ENCODE results near the gene SIAE. TPM values are rescaled to one million over a fixed set of nuclear protein-coding genes. Genes with fewer than 3 reads are reported as not detected.

The SIAE gene
- polyA plus RNA-seq, 3 donors, result 6.7 to 8.9 (median 7.8) TPM

- Histone ChIP-seq H3K27ac (ENCODE audit: low read depth in 1 of 2, low read length in 2 of 2) (no peak overlapping the region), H3K4me2 (replicated peaks; ENCODE audit: extremely low read depth, low read length, poor library complexity, severe bottlenecking) (no peak overlapping the region), H4K20me1 (ENCODE audit: insufficient read depth, low read length) (no peaks in the 10 kb centered on the region), H3K36me3 (replicated peaks in 1 of 2; ENCODE audit: control insufficient read depth in 1 of 2, insufficient read depth in 2 of 2, low read length in 2 of 2) (no peaks in the 10 kb centered on the region), H3K4me3 (replicated peaks in 1 of 3; ENCODE audit: low read depth in 2 of 3, low read length in 3 of 3) (no peak overlapping the region), H3K27me3 (ENCODE audit: control insufficient read depth in 2 of 2, insufficient read depth in 2 of 2, low read length in 2 of 2) (no peaks in the 10 kb centered on the region), H3K9me3 (replicated peaks in 1 of 2; ENCODE audit: control insufficient read depth in 1 of 2, insufficient read depth in 1 of 2, low read length in 2 of 2) (no peaks in the 10 kb centered on the region), H3K9ac (ENCODE audit: insufficient read depth, low read length, poor library complexity, severe bottlenecking) (no peak overlapping the region), H2AFZ (ENCODE audit: insufficient read depth, low read depth, low read length, poor library complexity, severe bottlenecking) (no peak overlapping the region), H3K79me2 (ENCODE audit: insufficient read depth, low read length) (no peaks in the 10 kb centered on the region), H3K4me1 (ENCODE audit: control insufficient read depth in 1 of 2, insufficient read depth in 2 of 2, low read length in 2 of 2) (no peaks in the 10 kb centered on the region)
- Mint-ChIP-seq H3K4me1 (no peaks in the 10 kb centered on the region), H3K27me3 (ENCODE audit: low read depth in 3 of 3) (no peaks in the 10 kb centered on the region), H3K9me3 (no peaks in the 10 kb centered on the region), H3K27ac (no peak overlapping the region), H3K4me3 (no peak overlapping the region), H3K36me3 (peaks cover 4 to 8% of the 10 kb centered on the region in 2 donors)
- intact Hi-C loops (cut with micrococcal nuclease), result loop anchor here in 1 of 2 donors (10.0 kb wide), 1 partner anchor 131 kb away; no protein-coding TSS in a partner anchor
- TF ChIP-seq CTCF (IDR thresholded peaks at IDR 0.05), result no peak
- DNase-seq, result no peak
- no CpG with 5 or more reads among the region's 2 CpGs for WGBS (ENCODE audit: insufficient coverage)
These were observed 9.7 kb downstream of the SIAE start for GRCh38 chr11:124663861-124664260.

GRCh38 chr11:124662106-124662505 is 11.4 kb downstream of the SIAE start:
- no peak for DNase-seq
- no peak overlapping the region for H3K9ac ChIP-seq (ENCODE audit: insufficient read depth, low read length, poor library complexity, severe bottlenecking)
- no peak overlapping the region for H3K27ac Mint-ChIP-seq
- no peaks in the 10 kb centered on the region for H3K27me3 Mint-ChIP-seq (ENCODE audit: low read depth in 3 of 3)
- 96% methylated on average over 4 of the region's 4 CpGs for WGBS (ENCODE audit: insufficient coverage)
- H3K9me3 ChIP-seq (replicated peaks in 1 of 2; ENCODE audit: control insufficient read depth in 1 of 2, insufficient read depth in 1 of 2, low read length in 2 of 2), result no peaks in the 10 kb centered on the region
- no peak overlapping the region for H3K4me2 ChIP-seq (replicated peaks; ENCODE audit: extremely low read depth, low read length, poor library complexity, severe bottlenecking)
- no peak overlapping the region for H3K27ac ChIP-seq (ENCODE audit: low read depth in 1 of 2, low read length in 2 of 2)
- H3K4me3 ChIP-seq (replicated peaks in 1 of 3; ENCODE audit: low read depth in 2 of 3, low read length in 3 of 3), result no peak overlapping the region
- no peaks in the 10 kb centered on the region for H3K27me3 ChIP-seq (ENCODE audit: control insufficient read depth in 2 of 2, insufficient read depth in 2 of 2, low read length in 2 of 2)
- no peak overlapping the region for H3K4me3 Mint-ChIP-seq
- intact Hi-C loops (cut with micrococcal nuclease), result loop anchor here in 1 of 2 donors (10.0 kb wide), 1 partner anchor 133 kb away; no protein-coding TSS in a partner anchor
- no peak overlapping the region for H2AFZ ChIP-seq (ENCODE audit: insufficient read depth, low read depth, low read length, poor library complexity, severe bottlenecking)
- no peaks in the 10 kb centered on the region for H3K79me2 ChIP-seq (ENCODE audit: insufficient read depth, low read length)
- H3K4me1 Mint-ChIP-seq, result no peaks in the 10 kb centered on the region
- no peaks in the 10 kb centered on the region for H3K36me3 ChIP-seq (replicated peaks in 1 of 2; ENCODE audit: control insufficient read depth in 1 of 2, insufficient read depth in 2 of 2, low read length in 2 of 2)
- H3K9me3 Mint-ChIP-seq, result no peaks in the 10 kb centered on the region
- H4K20me1 ChIP-seq (ENCODE audit: insufficient read depth, low read length), result no peaks in the 10 kb centered on the region
- no peaks in the 10 kb centered on the region for H3K4me1 ChIP-seq (ENCODE audit: control insufficient read depth in 1 of 2, insufficient read depth in 2 of 2, low read length in 2 of 2)
- peaks cover 4 to 8% of the 10 kb centered on the region in 2 donors for H3K36me3 Mint-ChIP-seq
- no peak for TF ChIP-seq CTCF (IDR thresholded peaks at IDR 0.05)

Measured in CD14-positive monocyte (primary cell).